Keratinocyte (primary cell): ENCODE measurements around the gene C12orf75. TPM values are rescaled to one million over a fixed set of nuclear protein-coding genes. Genes with fewer than 3 reads are reported as not detected.

Source experiments
- DNase-seq: peaks from one replicate; pipeline ENCODE4 v3.0.0-alpha.2; 2011; ENCODE audit warnings: low read depth, missing footprints, low spot score
- FAIRE-seq: peaks from 2 replicates; lab custom pipeline; 2011; peaks lifted over from hg19 to GRCh38; lab: Jason Lieb, UNC
- H2AFZ ChIP-seq: 2 replicates; pipeline ENCODE4 v1.6.0; 2012; ENCODE audit warnings: low read length, control low read depth, inconsistent platforms; ENCODE audit not compliant: control insufficient read depth
- H3K27ac ChIP-seq: 2 replicates; pipeline ENCODE4 v1.5.1; 2011; ENCODE audit warnings: low read length; ENCODE audit not compliant: control insufficient read depth, insufficient read depth
- H3K27me3 ChIP-seq: 3 replicates; pipeline ENCODE4 v1.6.0; 2011; ENCODE audit warnings: low read length; ENCODE audit not compliant: control insufficient read depth, insufficient read depth; ENCODE audit errors: extremely low read depth
- H3K36me3 ChIP-seq, 2 experiments: 2 replicates in 1 of 2; 3 replicates in 1 of 2; pipeline ENCODE4 v1.5.1; 2011; ENCODE audit warnings: low read length in 2 of 2, mild to moderate bottlenecking in 1 of 2; ENCODE audit not compliant: control insufficient read depth in 2 of 2, insufficient read depth in 2 of 2; ENCODE audit errors: extremely low read depth in 1 of 2
- H3K4me1 ChIP-seq: 3 replicates; pipeline ENCODE4 v1.5.1; 2011; ENCODE audit warnings: low read length; ENCODE audit not compliant: control insufficient read depth, insufficient read depth; ENCODE audit errors: extremely low read depth
- H3K4me2 ChIP-seq: 3 replicates; pipeline ENCODE4 v1.6.0; 2011; ENCODE audit warnings: low read depth, low read length; ENCODE audit not compliant: control insufficient read depth, insufficient read depth; ENCODE audit errors: extremely low read depth
- H3K4me3 ChIP-seq, 3 experiments: fragments of 200-600 bp in 1 of 3; sonication (generic) in 1 of 3; 2 replicates in 2 of 3; 3 replicates in 1 of 3; pipeline ENCODE4 v1.5.1; 2011 to 2016; ENCODE audit warnings: low read length in 3 of 3, mild to moderate bottlenecking in 3 of 3, control low read depth in 2 of 3, inconsistent platforms in 1 of 3, low read depth in 1 of 3, mixed read lengths in 1 of 3, mixed run types in 1 of 3, moderate library complexity in 1 of 3; ENCODE audit not compliant: control insufficient read depth in 2 of 3, insufficient read depth in 2 of 3; ENCODE audit errors: extremely low read depth in 1 of 3
- H3K79me2 ChIP-seq: 2 replicates; pipeline ENCODE4 v1.6.0; 2012; ENCODE audit warnings: low read length; ENCODE audit not compliant: control insufficient read depth, insufficient read depth
- H3K9ac ChIP-seq: 3 replicates; pipeline ENCODE4 v1.6.0; 2011; ENCODE audit warnings: low read length; ENCODE audit not compliant: control insufficient read depth, insufficient read depth; ENCODE audit errors: extremely low read depth
- H3K9me1 ChIP-seq: 3 replicates; pipeline ENCODE4 v1.6.0; 2011; ENCODE audit warnings: low read length; ENCODE audit not compliant: control insufficient read depth, insufficient read depth; ENCODE audit errors: extremely low read depth
- H3K9me3 ChIP-seq: 2 replicates; pipeline ENCODE4 v1.5.1; 2012; ENCODE audit warnings: low read depth, low read length; ENCODE audit not compliant: control insufficient read depth
- H4K20me1 ChIP-seq: 3 replicates; pipeline ENCODE4 v1.6.0; 2011; ENCODE audit warnings: low read length; ENCODE audit not compliant: control insufficient read depth, insufficient read depth; ENCODE audit errors: extremely low read depth
- EZH2 ChIP-seq: IDR thresholded peaks from one replicate; pipeline ENCODE4 v1.6.1; 2012; ENCODE audit warnings: inconsistent platforms, mild to moderate bottlenecking, low read length, moderate library complexity
- dilution Hi-C: fragments of 300-500 bp; cut with MboI; formaldehyde crosslinking; loops from one replicate; pipeline ENCODE4 v1.7.0; 2020; ENCODE audit warnings: low sequenced_read_pairs; ENCODE audit not compliant: extremely low pct_ligation_motif_present
- polyA plus RNA-seq, 5 experiments: library from polyadenylated mRNA; depleted of rRNA in 3 of 5; stranded (reverse) in 3 of 5; stranded (forward) in 1 of 5; unstranded in 1 of 5; fragments of >200 nt; gene quantifications; 1 replicate in 1 of 5; 2 replicates in 3 of 5; 3 replicates in 1 of 5; pipeline versions ENCODE4 v1.2.1 to v1.2.3, GENCODE V29; 2011 to 2012; ENCODE audit warnings: missing spikeins in 2 of 5, low read depth in 1 of 5, low replicate concordance in 1 of 5
- TF ChIP-seq, protein P1 (sequence below), 3 experiments: IDR thresholded peaks in 1 of 3; conservative IDR thresholded peaks in 1 of 3; optimal IDR thresholded peaks in 1 of 3; 2 replicates in 2 of 3; 3 replicates in 1 of 3; pipeline versions ENCODE3 to v1.5.1; 2011; ENCODE audit warnings: low read length in 3 of 3, mild to moderate bottlenecking in 3 of 3, moderate library complexity in 2 of 3, control low read depth in 1 of 3, inconsistent platforms in 1 of 3; ENCODE audit not compliant: insufficient read depth in 2 of 3; ENCODE audit errors: extremely low read depth in 1 of 3

C12orf75 gene
- polyA plus RNA-seq, 1 donor (not counting 4 experiments of a cell fraction or from before 2014, with no cell fraction given) = 160 TPM

- Histone ChIP-seq H3K9me3 (no peaks in the 10 kb centered on the region), H3K27me3 (no peaks in the 10 kb centered on the region), H3K4me1 (peaks cover 4% of the 10 kb centered on the region), H3K4me2 (no peak overlapping the region), H3K36me3 (no peaks in the 10 kb centered on the region), H3K9ac (no peak overlapping the region), H4K20me1 (no peaks in the 10 kb centered on the region), H3K4me3 (no peak overlapping the region), H3K79me2 (no peaks in the 10 kb centered on the region), H3K9me1 (no peaks in the 10 kb centered on the region), H3K27ac (no peak overlapping the region), H2AFZ (no peak overlapping the region)
- dilution Hi-C loops = no loop called here
- DNase-seq (no peak), FAIRE-seq (no peak)
- TF ChIP-seq EZH2 = no peak
- TF ChIP-seq, protein P1, sequence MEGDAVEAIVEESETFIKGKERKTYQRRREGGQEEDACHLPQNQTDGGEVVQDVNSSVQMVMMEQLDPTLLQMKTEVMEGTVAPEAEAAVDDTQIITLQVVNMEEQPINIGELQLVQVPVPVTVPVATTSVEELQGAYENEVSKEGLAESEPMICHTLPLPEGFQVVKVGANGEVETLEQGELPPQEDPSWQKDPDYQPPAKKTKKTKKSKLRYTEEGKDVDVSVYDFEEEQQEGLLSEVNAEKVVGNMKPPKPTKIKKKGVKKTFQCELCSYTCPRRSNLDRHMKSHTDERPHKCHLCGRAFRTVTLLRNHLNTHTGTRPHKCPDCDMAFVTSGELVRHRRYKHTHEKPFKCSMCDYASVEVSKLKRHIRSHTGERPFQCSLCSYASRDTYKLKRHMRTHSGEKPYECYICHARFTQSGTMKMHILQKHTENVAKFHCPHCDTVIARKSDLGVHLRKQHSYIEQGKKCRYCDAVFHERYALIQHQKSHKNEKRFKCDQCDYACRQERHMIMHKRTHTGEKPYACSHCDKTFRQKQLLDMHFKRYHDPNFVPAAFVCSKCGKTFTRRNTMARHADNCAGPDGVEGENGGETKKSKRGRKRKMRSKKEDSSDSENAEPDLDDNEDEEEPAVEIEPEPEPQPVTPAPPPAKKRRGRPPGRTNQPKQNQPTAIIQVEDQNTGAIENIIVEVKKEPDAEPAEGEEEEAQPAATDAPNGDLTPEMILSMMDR (optimal IDR thresholded peaks at IDR 0.05 in 1 of 3, IDR thresholded peaks at IDR 0.05 in 1 of 3, conservative IDR thresholded peaks at IDR 0.05 in 1 of 3; ENCODE audit: extremely low read depth in 1 of 3, insufficient read depth in 2 of 3, low read length in 3 of 3) = no peak
These were observed 37.8 kb upstream of the C12orf75 start for GRCh38 chr12:105292705-105293104.

DNA sequence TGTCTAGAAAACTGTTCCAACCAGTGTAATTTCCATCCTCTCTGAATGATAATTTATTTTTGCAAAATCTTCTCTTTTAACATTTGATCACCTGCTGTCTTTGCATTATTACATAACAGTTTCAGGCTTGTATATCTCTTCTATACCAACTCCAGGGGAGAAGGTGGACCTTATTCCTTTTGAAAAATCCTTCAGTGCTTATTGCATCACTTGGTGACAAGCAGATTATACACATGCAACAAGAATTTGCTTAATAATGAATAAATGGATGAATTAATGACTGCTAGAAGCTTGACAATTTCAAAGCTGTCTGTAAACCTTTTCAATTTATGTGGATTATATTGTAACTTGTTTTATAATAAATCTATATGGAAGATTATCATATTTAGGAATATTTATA is 37.3 kb upstream of the C12orf75 start:
- FAIRE-seq (no peak), DNase-seq (no peak)
- dilution Hi-C loops = no loop called here
- Histone ChIP-seq H3K9ac (no peak overlapping the region), H3K36me3 (no peaks in the 10 kb centered on the region), H3K9me1 (no peaks in the 10 kb centered on the region), H2AFZ (no peak overlapping the region), H3K4me1 (peaks cover 4% of the 10 kb centered on the region), H3K27me3 (no peaks in the 10 kb centered on the region), H3K79me2 (no peaks in the 10 kb centered on the region), H3K9me3 (no peaks in the 10 kb centered on the region), H4K20me1 (no peaks in the 10 kb centered on the region), H3K4me2 (no peak overlapping the region), H3K27ac (no peak overlapping the region), H3K4me3 (no peak overlapping the region)
- no peak for TF ChIP-seq EZH2
- TF ChIP-seq, protein P1 (optimal IDR thresholded peaks at IDR 0.05 in 1 of 3, IDR thresholded peaks at IDR 0.05 in 1 of 3, conservative IDR thresholded peaks at IDR 0.05 in 1 of 3; ENCODE audit: extremely low read depth in 1 of 3, insufficient read depth in 2 of 3, low read length in 3 of 3) = no peak
